Measurements from ENCODE around the gene QRICH2. TPM values are rescaled to one million over a fixed set of nuclear protein-coding genes. Genes with fewer than 3 reads are reported as not detected.

QRICH2 gene
- total RNA-seq, 6 donors from 2014 or later = 1.7 to 9.4 (median 2.8) TPM

DNA sequence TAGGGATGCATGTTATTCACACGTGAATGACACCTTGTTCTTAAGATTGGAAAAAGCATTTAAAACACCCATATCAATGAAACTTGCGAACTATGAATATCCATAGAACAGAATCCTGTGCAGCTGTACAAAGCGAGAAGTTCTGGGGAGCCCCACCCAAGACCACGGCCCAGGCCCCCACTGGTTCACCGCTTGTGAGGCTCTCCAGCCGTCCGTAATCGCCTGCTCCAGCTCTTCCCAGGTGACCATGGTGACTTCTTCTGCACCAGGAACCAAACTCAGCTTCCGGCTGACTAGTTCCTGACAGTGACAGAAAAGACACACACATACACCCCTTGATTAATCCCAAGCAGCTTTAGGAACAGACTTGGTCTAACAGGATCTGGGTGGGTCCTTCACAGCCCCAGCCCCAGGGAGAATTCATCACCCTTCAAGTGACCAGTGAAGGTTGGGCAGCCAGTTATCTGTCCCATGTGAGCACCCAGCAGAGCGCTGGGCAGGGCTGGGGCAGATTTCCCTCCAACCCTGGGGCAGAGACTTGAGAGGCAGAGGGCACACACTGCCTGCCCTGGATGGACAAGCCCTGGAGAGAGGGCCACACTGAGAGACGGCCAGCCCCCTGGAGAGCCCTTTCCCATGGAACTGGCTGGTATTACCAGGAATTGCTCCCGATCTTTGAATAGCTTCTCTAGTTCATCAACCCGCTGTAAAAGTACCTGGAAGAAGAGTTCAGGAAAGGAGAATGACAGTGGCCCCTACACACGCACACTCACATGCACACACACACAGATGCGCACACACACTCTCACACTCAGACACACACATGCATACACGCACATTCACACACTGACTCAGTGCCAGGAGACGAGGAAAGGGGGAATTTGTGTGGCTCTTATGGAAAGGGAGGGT lies 3.6 kb downstream of the QRICH2 start:
- 88 to 90% methylated on average over 15 to 17 of the region's 17 CpGs for WGBS, 2 donors
- TF ChIP-seq POLR2AphosphoS5 (IDR thresholded peaks at IDR 0.05) (no peak), POLR2A (IDR thresholded peaks at IDR 0.05) (no peak), EP300 (IDR thresholded peaks at IDR 0.05) (no peak)
- TF ChIP-seq, protein P1, sequence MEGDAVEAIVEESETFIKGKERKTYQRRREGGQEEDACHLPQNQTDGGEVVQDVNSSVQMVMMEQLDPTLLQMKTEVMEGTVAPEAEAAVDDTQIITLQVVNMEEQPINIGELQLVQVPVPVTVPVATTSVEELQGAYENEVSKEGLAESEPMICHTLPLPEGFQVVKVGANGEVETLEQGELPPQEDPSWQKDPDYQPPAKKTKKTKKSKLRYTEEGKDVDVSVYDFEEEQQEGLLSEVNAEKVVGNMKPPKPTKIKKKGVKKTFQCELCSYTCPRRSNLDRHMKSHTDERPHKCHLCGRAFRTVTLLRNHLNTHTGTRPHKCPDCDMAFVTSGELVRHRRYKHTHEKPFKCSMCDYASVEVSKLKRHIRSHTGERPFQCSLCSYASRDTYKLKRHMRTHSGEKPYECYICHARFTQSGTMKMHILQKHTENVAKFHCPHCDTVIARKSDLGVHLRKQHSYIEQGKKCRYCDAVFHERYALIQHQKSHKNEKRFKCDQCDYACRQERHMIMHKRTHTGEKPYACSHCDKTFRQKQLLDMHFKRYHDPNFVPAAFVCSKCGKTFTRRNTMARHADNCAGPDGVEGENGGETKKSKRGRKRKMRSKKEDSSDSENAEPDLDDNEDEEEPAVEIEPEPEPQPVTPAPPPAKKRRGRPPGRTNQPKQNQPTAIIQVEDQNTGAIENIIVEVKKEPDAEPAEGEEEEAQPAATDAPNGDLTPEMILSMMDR (IDR thresholded peaks at IDR 0.05) = no peak
- Histone ChIP-seq H3K4me3 (no peak overlapping the region), H3K4me1 (peaks cover 0 to 2% (median 0%) of the 10 kb centered on the region in 4 donors), H3K36me3 (peaks cover 0 to 19% (median 5%) of the 10 kb centered on the region in 4 donors), H3K9me3 (no peaks in the 10 kb centered on the region), H3K27me3 (no peaks in the 10 kb centered on the region), H3K27ac (peak overlapping the region in 1 of 4 donors; percentile 4)
- DNase-seq (no peak), ATAC-seq (ENCODE audit: low FRiP score in 2 of 2) (peak in 1 of 2 donors; percentile 7)

DNA sequence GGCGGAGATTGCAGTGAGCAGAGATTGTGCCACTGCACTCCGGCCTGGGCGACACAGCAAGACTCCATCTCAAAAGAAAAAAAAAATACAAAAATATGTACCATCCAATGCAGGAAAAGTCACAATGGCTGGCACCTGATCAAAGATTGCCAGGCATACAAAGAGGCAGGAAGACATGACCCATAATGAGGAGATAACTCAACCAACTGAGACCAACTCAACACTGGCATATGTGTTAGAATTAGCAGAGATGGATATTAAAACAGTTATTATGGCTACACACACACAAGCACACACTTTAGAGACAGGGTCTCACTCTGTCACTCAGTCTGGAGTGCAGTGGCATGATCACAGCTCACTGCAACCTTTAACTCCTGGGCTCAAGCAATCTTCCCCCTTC lies 10.6 kb downstream of the QRICH2 start:
- H3K4me3 ChIP-seq = no peak overlapping the region
- no peaks in the 10 kb centered on the region for H3K4me1 ChIP-seq
- H3K36me3 ChIP-seq = peaks cover 0 to 13% (median 4%) of the 10 kb centered on the region in 4 donors
- no peaks in the 10 kb centered on the region for H3K9me3 ChIP-seq
- DNase-seq (no peak), ATAC-seq (ENCODE audit: low FRiP score in 2 of 2) (no peak)
- TF ChIP-seq POLR2A (IDR thresholded peaks at IDR 0.05) = no peak
- no peak for TF ChIP-seq EP300 (IDR thresholded peaks at IDR 0.05)
- TF ChIP-seq, protein P1 (IDR thresholded peaks at IDR 0.05) = no peak
- no peak for TF ChIP-seq POLR2AphosphoS5 (IDR thresholded peaks at IDR 0.05)
- no peak overlapping the region for H3K27ac ChIP-seq
- H3K27me3 ChIP-seq = no peaks in the 10 kb centered on the region
- WGBS, 2 donors = 83 to 87% methylated on average over 3 of the region's 3 CpGs

DNA sequence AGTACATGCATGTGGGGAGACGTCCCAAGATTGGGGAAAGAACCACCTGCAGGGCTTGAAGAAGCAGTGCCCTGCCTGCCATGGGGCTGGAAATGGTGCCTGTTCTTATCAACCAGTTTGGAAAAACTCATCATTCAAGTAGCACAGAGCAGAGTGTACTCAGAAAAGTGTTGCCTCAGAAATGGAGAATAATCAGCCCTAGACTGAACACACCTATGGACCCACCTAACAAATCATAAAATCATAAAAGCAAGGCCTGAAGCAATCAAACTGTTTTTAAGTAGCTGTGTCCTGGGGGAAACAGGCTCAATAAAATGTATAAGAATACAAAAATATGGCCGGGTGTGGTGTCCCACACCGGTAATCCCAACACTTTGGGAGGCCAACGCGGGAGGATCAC lies 11.2 kb downstream of the QRICH2 start:
- Histone ChIP-seq H3K4me3 (no peak overlapping the region), H3K9me3 (no peaks in the 10 kb centered on the region), H3K4me1 (no peaks in the 10 kb centered on the region), H3K27ac (no peak overlapping the region), H3K36me3 (peaks cover 0 to 14% (median 7%) of the 10 kb centered on the region in 4 donors), H3K27me3 (no peaks in the 10 kb centered on the region)
- 95 to 100% methylated on average over 5 of the region's 5 CpGs for whole genome bisulfite sequencing, 2 donors
- no peak for DNase-seq
- no peak for ATAC-seq (ENCODE audit: low FRiP score in 2 of 2)
- TF ChIP-seq POLR2AphosphoS5 (IDR thresholded peaks at IDR 0.05) (no peak), EP300 (IDR thresholded peaks at IDR 0.05) (no peak), POLR2A (IDR thresholded peaks at IDR 0.05) (no peak)
- TF ChIP-seq, protein P1 (IDR thresholded peaks at IDR 0.05) = no peak

DNA sequence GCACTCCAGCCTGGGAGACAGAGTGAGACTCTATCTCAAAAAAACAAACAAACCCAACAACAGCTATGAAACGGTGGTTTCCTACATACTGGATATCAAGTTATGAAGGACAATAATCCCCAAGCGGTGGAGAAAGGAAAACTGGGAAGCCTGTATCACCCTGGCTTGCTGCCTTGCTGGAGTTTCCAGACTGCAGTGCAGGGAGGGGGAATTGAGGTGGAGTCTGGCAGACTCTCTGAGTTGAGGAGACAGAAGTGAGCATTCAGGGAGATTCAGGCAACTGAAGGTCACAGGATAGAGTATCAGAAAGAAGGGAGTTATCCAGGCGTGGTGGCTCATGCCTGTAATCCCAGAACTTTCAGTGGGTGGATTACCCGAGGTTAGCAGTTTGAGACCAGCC lies 11.9 kb downstream of the QRICH2 start:
- no peak for DNase-seq
- WGBS, 2 donors = 70 to 75% methylated on average over 4 of the region's 4 CpGs
- Histone ChIP-seq H3K4me3 (no peak overlapping the region), H3K27ac (no peak overlapping the region), H3K4me1 (no peaks in the 10 kb centered on the region), H3K36me3 (peaks cover 0 to 14% (median 9%) of the 10 kb centered on the region in 4 donors), H3K27me3 (no peaks in the 10 kb centered on the region), H3K9me3 (no peaks in the 10 kb centered on the region)
- no peak for TF ChIP-seq EP300 (IDR thresholded peaks at IDR 0.05)
- TF ChIP-seq, protein P1 (IDR thresholded peaks at IDR 0.05) = no peak
- no peak for TF ChIP-seq POLR2AphosphoS5 (IDR thresholded peaks at IDR 0.05)
- TF ChIP-seq POLR2A (IDR thresholded peaks at IDR 0.05) = no peak
- peak in 1 of 2 donors; percentile 42 for ATAC-seq (ENCODE audit: low FRiP score in 2 of 2)
